ENCODE measurements around the gene PREX1. TPM values are rescaled to one million over a fixed set of nuclear protein-coding genes. Genes with fewer than 3 reads are reported as not detected.

The PREX1 gene
- total and polyA plus RNA-seq, 2 donors (not counting 3 experiments of a cell fraction or from before 2014, with no cell fraction given), result 51.3 to 72.9 TPM

GRCh38 chr20:48687117-48687800 is 140.5 kb downstream of the PREX1 start:
- TF ChIP-seq MAX (IDR thresholded peaks at IDR 0.05; ENCODE audit: insufficient read depth, insufficient read length), result no peak
- no peak for TF ChIP-seq CTCF (IDR thresholded peaks at IDR 0.05; ENCODE audit: extremely low read depth in 1 of 2, insufficient read depth in 1 of 2, low read depth in 1 of 2, low read length in 2 of 2)
- TF ChIP-seq FOS (IDR thresholded peaks at IDR 0.05; ENCODE audit: borderline replicate concordance, insufficient read depth, low read length), result no peak
- no peak for TF ChIP-seq MYC (IDR thresholded peaks at IDR 0.05; ENCODE audit: low read depth, low read length)
- TF ChIP-seq JUN (IDR thresholded peaks at IDR 0.05; ENCODE audit: borderline replicate concordance, insufficient read depth, insufficient read length, low read depth), result no peak
- TF ChIP-seq EZH2 (IDR thresholded peaks at IDR 0.05; ENCODE audit: borderline replicate concordance, low read depth, low read length, severe bottlenecking), result no peak
- TF ChIP-seq POLR2A (IDR thresholded peaks at IDR 0.05; ENCODE audit: low read depth, low read length), result no peak
- TF ChIP-seq GATA2 (IDR thresholded peaks at IDR 0.05; ENCODE audit: insufficient read depth, insufficient read length, low read depth, low read length), result no peak
- no peak for TF ChIP-seq POLR2AphosphoS5 (IDR thresholded peaks at IDR 0.05; ENCODE audit: insufficient read depth, low read depth, low read length)
- no peak overlapping the region for H3K9ac ChIP-seq (replicated peaks; ENCODE audit: extremely low read depth, insufficient read depth, low read length)
- dilution Hi-C loops (cut with MboI; ENCODE audit: extremely low pct_ligation_motif_present, low sequenced_read_pairs), result no loop called here
- H3K4me3 ChIP-seq (replicated peaks in 1 of 3; ENCODE audit: insufficient read depth in 1 of 3, low read depth in 1 of 3, low read length in 3 of 3), result no peak overlapping the region
- no peaks in the 10 kb centered on the region for H3K27me3 ChIP-seq (ENCODE audit: control insufficient read depth in 2 of 2, insufficient read depth in 2 of 2, low read length in 2 of 2)
- ChIA-PET CTCF (interaction anchor here (0.9 to 1.8 kb wide), 3 partner anchors 9 to 30 kb away, joined by 3 to 10 read pairs (median 6); no protein-coding TSS in a partner anchor), POLR2A (no interaction called here)
- no peaks in the 10 kb centered on the region for H4K20me1 ChIP-seq (replicated peaks; ENCODE audit: control insufficient read depth, extremely low read depth, insufficient read depth, low read length)
- H3K9me1 ChIP-seq (replicated peaks; ENCODE audit: control insufficient read depth, extremely low read depth, insufficient read depth, low read length), result no peaks in the 10 kb centered on the region
- peaks cover 3 to 17% of the 10 kb centered on the region in 2 experiments for H3K36me3 ChIP-seq (ENCODE audit: control insufficient read depth in 2 of 2, extremely low read depth in 1 of 2, insufficient read depth in 2 of 2, low read length in 2 of 2)
- BruUV-seq (replicated peaks), result no TSS peak
- H3K4me2 ChIP-seq (ENCODE audit: insufficient read depth, low read length), result no peak overlapping the region
- intact Hi-C loops (cut with micrococcal nuclease), result no loop called here
- H3K9me3 ChIP-seq (replicated peaks; ENCODE audit: control insufficient read depth, insufficient read depth, low read length), result no peaks in the 10 kb centered on the region
- no peak for FAIRE-seq
- no peaks in the 10 kb centered on the region for H3K79me2 ChIP-seq (ENCODE audit: control insufficient read depth, insufficient read depth, low read length)
- no peak overlapping the region for H3K27ac ChIP-seq (ENCODE audit: insufficient read depth, low read depth, low read length)
- H2AFZ ChIP-seq (ENCODE audit: low read depth, low read length), result no peak overlapping the region
- no peak for DNase-seq (ENCODE audit: low read depth, low spot score)
- H3K4me1 ChIP-seq (ENCODE audit: control insufficient read depth, extremely low read depth, insufficient read depth, low read length), result peaks cover 52% of the 10 kb centered on the region
